HG02571 (cell line): Measurements from ENCODE around the gene MBL2.

Source experiments
- ATAC-seq: cut with Tn5 transposase; IDR thresholded peaks from one replicate; pipeline ENCODE4 v1.9.1; 2021; ENCODE audit warnings: mild to moderate bottlenecking, moderate library complexity; ENCODE audit not compliant: unreplicated experiment

The MBL2 gene

DNA sequence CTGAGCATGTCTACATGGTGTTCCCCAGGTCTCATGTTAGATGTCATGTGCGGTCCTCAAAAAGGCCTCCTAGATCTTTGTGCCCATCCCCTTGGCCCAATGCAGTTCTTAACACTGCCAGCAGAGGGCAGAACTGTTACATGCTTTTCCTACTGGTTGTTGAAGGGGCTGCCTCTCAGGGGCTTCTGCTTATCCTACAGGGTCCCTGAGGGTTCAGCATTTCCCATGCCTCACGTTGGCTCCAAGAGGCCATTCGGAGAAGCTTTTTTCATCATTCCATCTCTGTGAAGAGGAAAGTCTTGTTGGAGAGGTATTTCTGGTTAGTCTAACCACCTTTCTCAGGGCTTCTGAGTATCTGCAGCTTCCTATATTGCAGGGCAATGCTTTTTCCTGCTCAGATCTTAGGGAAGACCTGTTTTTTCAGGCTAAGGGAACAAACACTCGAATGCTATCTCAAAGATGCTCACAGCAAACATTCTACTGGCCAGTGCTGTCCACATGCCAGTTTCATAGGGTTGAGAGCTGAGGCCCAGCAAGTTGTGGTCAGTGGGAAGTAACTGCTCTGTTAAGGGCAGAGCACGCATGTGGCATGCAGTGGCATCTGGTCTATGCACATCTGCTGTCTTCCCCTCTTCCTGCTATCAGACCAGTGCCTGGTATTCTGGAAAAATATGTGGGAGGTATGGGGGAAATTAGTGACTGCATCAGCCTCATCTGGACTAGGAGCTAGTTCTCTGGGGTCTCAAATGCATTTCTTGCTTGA lies 31.5 kb downstream of the MBL2 start:
- ATAC-seq = peak; percentile 55

DNA sequence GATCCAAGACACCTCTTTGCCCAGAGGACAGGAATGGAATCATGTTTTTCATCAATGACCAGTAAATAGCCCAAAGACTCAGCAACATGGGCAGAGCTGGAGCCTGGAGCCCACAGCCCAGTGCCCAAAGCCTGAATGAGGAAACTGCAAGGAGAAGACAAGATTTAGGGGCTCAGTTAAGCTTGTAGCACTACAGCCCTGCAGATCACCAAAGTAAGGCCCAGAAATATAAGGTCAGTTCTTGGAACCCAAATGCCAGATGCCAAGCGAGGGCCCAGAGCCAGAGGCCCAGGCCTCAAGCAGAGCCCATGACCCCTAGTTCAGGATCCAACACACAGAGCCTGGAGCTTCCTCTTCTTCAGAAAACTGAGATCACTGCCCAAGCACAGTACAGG lies 32.4 kb downstream of the MBL2 start:
- ATAC-seq = no peak

DNA sequence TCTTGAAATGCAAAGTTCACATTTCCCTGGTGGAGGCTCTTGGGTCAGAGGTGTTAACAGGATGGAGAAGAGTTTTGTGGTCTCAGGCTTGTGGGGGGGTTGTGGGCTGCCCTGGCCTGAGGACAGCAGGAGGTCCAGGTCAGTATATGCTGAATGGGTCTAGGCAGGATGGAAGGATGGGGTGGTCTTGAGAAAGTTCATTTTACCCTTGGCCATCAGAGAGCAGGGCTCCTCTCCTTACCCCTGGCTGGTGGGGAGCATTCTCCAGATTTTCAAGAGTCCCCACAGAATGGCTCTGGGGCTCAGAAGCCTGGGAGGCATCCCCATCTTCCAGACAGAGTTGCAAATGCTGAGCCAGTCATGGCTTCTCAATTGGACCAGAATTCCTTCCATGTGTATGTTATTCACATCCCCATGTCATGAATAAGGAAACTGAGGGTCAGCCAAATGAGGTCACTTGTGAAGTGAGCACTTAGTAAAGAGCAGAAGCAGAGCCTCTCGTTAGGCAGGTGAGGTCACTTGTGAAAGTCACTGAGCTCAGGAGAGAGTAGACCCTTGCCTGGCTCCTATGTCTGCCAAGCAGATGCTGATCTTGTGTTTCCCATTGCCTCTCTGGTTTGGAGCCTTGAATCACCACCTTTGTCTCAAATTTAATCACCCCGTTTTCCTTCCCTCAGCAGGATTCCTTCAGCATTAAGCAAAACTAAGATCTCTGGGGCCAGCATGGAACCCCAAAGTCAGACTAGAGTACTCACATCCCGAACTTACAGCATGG lies 33.0 kb downstream of the MBL2 start:
- no peak for ATAC-seq

DNA sequence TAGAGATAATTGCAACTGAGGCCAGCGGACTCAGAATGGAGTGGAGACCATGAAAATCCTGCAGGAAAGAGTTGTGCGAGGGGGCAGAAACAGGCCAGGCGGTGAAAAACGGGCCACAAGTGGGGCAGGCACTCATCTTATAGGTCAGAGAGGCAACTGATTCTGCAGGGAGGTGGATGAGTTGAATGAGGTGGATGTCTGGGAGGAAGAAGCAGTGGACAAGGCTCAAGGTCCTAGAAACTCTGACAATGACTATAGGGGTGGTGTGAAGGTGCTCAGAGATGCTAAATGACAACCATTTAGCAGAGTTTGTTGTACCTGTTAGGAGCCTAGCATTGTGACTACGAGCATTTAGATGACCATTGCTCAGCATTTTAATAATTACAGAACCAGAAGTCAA lies 33.6 kb downstream of the MBL2 start:
- ATAC-seq = no peak

DNA sequence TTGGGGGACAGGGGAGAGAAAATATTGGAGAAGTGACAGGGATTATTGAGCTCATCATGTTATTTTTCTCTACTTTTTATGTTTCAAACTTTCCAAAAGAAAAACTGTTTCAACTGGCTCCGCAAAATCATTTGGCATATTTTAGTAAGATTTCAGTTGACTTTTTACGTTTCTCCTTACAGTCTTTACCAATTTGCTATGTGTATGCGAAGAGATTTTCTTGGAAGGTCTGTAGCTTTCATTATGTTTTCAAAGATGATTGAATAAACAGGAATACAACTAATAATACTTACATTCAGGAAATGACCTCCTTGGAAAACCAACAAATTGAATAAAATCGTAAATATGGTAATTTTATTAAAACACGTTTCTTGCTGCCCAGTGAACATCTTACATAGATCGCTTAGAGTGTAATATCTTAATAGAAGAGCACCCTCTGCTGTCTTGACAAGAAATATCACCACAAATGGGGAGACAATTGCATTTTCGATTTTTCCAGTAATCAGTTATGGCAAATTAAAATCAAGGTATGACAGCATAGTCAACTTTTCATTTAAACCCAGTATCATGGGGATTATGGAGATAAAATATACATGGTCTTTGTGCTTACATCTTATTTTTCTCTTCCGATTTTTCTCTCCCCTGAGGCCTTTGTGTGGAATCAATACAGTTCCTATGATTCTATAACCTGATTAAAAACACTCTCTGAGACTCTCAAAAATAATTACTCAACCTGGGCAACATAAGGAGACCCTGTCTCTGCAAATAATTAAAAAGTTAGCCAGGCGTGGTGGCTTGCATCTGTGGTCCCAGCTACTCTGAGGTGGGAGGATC lies 43.1 kb downstream of the MBL2 start:
- ATAC-seq = no peak

DNA sequence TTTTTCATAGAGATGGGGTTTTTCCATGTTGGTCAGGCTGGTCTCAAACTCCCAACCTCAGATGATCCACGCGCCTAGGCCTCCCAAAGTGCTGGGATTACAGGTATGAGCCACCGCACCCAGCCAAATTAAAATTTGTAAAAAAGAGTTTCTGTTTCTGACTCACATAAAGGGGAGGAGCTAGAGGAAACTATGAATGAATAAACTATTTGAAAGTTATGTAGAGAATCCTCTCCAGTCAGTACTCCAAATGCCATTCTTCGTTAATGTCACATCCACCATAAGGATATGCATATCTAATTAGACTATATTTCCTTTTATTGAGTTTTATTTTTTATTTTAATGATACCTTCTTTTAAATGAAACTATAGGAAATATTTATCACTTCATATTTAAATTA lies 52.6 kb downstream of the MBL2 start:
- ATAC-seq = no peak
